HG02970 (cell line): Measurements from ENCODE around the gene RAD51B.

ENCODE experiments used
- ATAC-seq: cut with Tn5 transposase; IDR thresholded peaks from one replicate; pipeline ENCODE4 v1.9.1; 2021; ENCODE audit warnings: mild to moderate bottlenecking, moderate library complexity, moderate number of reproducible peaks; ENCODE audit not compliant: unreplicated experiment, low FRiP score

The RAD51B gene

DNA sequence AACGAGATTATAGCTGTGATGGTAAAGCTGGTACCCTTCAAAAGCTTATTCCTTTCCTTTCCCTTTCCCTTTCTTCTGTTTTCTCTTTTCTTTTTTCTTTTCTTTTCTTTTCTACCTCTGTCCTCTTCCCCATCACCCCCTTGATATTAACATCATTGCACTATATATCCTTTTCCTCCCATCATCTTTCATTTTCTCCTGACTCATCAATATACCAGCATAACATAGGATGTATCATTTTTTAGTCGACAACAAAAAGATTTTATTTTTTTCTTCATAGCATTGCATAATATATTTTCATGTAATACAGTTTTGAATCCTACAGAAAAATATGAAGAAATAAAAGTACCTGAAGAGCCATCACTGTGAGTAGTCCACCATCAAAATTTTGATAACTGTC lies 230.6 kb downstream of the RAD51B start:
- ATAC-seq = no peak

DNA sequence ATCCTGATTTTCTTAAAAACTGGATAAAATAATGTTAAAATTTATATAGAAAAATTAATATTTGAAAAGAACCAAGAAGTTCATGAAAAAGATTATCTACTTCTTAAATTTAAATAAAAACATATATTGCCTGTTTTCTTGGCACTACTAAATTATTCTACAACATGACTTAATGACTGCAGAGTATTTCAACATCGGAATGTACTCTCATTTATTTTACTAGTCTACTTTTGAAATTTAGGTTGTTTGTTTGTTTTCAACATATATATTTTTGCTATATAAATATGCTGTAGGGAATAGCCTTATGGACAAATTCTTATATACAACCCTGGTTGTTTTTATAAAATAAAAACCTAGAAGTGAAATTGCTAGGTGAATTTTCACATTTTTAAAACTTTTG lies 231.6 kb downstream of the RAD51B start:
- ATAC-seq = no peak

DNA sequence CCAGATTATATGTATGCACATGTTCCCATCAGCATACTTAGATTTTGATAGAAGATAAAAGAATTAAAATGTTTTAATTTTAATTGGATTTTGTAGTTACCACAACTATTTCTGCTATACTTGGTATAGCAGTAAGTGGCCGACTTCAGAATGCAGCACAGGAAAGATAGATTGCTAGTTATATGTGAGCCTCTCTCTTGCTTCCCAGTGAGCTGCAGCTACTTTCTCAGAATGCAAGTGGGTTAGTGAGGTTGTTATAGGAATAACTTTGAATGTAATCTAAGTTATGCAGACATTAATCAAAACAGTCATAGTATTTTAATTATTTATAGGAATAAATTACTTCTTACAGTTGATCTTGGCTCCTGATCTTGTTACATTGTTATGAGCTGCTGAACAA lies 240.6 kb downstream of the RAD51B start:
- no peak for ATAC-seq

DNA sequence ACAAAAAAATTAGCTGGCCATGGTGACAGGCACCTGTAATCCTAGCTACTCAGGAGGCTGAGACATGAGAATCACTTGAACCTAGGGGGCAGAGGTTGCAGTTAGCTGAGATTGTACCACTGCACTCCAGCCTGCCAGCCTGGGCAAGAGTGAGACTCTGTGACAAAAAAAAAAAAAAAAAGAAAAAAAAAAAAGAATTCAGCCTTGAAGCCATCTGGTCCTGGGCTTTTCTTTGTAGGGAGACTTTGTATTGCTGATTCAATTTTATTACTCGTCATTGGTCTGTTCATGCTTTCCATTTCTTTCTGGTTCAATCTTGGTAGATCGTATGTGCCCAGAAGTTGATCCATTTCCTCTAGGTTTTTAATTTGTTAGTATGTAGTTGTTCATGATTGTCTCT lies 243.1 kb downstream of the RAD51B start:
- ATAC-seq = no peak

DNA sequence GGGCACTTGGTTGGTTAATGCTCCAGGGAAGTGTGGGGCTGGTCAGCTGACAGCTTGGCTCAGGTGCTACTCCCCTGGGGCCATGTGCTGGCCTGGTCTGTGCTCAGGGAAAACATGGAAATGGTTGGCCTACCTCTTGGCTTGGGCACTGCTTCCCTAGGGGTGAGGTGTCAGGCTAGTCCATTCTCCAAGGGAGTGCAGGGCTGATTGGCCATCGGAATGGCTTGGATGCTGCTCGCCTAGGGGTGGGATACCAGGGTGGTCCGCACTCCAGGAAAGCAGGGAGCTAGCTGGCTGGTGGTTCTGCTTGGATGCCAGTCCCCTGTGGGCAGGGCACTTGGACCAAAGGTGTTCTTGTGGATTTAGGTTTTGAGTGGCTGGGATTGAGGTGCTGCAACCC lies 245.7 kb downstream of the RAD51B start:
- ATAC-seq = no peak

DNA sequence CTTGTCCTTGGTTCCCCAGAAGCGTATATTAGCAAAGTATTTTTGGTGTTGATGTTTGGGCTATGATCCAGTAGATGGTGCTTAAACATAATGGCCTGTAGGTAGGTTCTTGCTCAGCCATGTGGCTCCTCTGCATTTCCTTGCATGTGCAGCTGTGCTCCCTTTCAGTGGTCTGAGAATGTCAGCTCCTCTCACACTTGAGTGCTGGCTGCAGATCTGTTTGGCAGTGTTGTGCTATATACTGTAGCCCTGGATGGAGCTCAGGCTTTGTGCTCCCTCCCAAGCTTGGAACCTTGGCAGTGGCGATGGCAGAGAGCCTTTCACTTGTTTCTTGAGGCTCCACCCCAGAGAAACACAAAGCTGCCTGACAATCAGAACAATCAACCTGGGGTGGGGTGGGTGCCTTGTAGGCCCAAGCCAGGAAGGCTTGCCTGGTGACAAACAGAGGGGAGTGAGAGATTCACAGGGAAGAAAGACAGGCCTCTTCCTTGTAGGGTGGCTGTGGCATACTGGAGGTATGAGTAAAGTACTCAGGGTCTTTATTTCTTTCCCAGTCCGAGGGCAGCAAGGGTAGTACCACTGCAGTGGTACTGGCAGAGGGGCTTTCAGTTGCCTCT lies 255.3 kb downstream of the RAD51B start:
- ATAC-seq = no peak

DNA sequence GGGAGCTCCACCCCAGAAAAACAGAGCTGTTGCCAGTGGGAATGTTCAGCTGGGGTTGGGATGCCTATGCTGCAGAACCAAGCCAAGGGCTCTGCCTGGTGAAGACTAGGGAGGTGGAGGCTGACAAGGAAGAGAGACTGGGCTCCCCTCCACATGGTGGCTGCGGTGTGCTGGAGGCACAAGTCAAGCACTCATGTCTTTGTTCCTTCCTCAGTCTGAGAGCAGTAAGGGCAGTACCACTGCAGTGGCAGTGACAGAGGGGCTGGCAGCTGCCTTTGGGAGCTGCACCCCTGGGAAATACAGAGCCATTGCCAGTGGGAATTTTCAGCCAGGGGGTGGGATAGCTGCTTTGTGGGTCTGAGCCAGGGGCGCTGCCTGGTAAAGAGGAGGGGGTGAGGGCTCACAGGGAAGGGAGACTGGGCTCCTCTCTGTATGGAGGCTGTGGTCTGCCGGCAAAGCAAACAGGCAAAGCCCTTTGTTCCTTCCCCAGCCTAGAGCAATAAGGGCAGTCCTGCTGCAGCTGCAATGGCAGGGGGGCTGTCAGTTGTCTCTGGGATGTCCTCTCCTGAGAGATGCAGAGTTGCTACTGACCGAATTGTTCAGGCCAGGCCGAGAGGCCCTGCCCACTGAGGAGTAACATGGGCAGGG lies 255.9 kb downstream of the RAD51B start:
- ATAC-seq = no peak

DNA sequence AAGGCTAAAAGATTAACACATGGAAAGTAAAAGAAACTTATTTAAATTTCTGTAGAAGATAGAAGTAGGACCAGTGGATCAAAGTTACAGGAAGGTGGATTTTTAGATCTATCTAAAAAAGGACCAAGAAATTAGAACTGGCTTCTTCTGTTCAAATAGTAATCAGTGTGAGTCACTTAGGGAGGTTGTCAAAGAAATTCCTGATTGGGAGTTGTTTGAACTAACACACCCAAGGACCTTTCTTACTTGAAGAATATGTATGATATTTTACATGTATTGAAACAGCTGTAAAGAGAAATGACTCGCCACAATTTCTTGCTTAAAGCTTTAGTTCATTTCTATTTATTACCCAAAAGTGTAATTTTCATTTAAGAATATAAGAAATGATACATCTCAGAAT lies 256.9 kb downstream of the RAD51B start:
- no peak for ATAC-seq

DNA sequence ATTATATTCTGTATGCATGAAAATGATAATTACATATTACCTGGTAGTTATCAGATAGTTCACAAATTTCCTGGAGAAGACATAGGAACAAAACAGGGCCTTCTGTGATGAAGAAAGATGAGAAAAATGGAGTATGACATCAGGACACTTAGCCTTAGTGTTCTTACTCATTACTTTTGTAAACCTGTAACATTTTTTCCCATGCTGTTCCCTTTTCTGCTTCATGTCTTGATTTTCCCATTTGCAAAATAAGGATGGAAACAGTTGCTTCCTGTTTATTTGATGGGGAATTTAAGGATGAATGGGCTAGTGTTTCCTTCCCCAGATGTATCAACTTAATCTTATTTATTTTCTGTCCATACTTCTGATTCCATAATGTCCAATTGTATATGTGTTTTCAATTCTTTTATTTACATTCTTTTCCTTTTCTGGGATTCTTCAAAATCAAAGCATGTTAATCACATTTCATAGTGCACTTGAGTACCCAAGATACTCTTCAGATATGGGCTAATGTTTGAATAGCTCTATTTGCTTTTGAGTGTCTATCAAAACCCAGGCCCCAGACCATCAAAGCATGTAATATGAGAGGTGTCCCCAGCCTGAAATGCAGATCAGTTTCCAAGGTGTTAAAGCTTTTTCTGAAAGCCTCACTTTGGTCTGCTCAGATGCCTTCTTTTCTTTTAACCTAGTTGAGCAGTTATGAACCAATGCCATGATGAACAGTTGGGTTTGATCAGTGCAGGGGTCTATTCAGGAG lies 260.5 kb downstream of the RAD51B start:
- ATAC-seq = no peak

DNA sequence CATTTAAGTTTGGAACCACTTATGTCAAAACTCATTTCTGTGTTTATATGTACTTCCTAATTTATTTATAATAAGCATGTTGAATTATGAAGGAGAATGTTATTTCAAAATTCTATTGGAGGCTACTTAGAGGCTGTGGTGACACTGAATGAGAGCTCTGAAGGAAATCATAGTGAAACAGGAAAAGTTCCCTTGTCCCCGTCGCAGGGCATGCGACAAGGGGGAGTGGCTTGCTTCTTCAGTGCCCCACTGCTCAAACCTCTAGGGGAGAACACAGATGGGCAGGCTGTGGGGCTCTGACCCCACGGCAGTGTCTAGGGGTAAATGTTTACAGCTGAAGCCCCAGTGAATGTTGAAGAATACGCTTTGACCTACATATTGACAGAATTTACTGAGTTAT lies 261.9 kb downstream of the RAD51B start:
- no peak for ATAC-seq

DNA sequence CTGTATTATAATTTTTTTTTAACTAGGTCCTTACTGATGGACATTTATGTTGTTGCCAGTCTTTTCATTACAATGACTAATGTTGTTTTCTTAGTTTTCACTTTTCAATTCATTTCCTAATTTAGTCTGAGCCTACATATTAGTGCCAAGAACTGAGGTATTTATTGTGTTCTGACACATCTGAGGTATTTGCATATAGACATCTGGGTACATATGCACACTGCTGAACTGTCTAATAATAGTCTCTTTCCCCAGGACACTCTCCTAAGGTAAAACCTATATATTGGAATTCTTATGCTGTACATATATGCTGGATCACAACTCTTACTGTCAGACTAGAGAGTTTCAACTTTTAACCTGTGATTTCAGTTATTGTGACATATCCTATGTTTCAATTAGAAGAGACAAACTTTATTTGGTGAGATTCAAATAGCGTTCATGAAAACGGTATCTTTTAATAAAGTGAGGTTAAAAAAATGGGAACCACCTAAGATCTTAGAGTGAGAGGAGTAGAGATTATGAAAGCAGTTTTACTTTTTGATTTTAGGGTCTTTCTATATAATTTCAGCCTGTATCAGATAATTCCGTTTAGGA lies 263.2 kb downstream of the RAD51B start:
- no peak for ATAC-seq

DNA sequence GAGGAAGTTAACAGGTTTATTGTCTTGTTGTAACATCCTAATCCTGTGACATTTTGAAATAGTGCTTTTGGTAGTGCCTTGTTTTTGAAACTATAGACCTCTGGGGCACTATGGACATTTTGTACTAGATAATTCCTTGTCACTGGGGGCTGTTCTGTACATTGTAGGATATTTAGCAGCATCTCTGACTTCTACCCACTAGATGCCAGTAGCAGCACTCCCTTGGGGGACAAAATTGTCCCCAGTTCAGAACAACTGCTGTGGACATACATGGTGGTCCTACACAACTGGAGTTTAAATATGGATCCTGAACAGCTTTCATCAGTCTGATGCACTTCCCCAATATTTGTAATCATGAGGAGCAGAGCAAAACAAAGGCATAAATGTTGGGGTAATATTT lies 264.7 kb downstream of the RAD51B start:
- no peak for ATAC-seq

DNA sequence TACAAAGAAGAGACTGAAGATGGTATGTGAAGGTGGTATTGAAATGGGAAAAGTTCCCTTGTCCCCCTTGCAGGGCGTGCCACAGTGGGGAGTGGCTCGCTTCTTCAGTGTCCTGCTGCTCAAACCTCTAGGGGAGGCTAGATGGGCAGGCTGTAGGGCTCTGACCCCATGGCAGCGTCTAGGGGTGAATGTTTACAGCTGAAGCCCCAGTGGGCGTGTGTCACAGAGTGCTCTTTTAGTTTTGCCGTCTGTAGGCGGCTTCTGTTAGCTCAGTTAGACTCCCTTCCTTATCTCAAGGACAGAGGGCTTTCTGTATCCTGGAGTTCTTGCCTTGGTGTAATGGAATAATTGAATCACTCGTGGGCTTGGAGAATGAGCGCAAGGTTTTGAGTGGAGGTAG lies 266.2 kb downstream of the RAD51B start:
- ATAC-seq = no peak

DNA sequence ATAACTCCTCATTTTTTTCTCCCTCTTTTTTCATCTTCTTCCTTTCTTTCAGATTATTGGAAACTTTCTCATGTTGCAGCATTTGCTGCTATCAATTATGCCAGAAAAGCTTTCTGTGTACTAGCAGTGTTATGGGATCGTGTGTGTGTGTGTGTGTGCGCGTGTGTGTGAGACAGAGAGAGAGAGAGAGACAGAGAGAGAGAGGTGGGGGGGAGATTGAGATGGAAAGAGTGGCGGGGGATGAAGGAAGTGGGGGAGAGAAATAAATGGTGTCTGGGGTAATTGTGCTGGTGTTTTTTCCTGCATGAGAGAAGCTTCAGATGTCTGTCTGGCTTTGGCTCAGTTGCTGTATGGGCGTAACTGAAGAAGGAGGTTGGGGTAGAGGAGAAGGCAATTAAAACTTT lies 268.9 kb downstream of the RAD51B start:
- ATAC-seq = no peak

DNA sequence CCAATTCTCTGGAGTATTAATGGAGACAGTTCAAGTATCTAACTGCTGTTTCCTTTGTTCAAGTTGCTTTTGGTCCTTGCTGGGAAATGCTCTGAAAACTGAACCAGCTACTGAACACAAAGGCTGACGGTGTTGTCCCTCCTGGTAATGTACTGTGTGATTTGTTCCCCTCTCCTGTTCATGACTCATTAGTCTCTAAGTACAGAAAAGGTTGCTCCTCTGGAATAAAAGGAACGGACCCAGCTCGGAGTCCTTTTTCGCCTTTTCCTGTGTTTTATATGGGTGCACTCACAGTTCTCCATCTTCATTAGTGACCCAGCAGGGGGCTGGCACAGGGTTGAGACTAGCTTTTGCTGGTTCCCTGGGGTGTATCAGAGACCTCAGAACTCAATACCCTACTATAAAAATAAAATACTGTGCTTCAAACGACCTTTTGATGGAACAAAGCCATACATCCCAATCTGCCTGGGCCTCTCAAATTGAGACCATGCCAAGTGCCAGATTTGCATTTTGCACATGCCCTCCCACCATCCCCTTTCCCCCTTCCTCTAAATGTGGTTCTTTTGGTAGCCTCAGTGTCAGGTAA lies 269.7 kb downstream of the RAD51B start:
- ATAC-seq = no peak

DNA sequence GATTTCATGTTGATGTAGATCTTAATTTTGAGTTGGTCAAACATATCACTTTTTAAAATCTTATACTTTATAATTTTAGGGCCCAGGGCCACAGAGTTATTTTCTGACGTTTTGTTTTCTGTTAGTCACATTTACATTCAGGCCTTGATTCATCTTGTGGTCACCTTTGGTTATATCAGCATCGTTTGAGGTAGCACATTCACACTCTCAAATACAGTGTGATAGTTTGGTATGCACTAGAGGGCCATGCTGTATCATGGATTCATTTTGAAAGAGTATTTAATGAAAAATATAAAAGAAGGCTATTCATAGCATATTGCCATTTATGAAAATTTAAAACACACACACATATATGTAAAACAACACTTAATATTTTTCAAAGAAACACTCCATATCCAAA lies 274.6 kb downstream of the RAD51B start:
- no peak for ATAC-seq

DNA sequence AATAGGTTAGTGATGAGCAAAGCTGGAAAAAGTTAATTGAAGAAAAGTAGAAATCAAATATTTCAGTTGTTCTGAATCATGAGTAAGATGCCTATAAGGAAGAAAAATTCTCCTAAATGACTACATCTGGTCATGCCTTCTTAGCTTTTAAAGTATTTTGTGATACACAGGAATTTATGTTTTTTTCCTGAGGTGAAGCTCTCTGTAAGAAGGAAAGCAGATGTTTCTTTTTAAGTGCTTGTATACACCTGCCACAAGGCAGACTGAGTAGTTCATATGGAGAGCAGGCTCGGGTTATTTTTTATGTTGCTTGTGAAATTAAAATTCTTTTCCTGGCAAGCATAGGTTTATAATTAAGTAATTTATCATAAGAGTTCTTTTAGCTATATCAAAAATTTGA lies 275.2 kb downstream of the RAD51B start:
- ATAC-seq = no peak

DNA sequence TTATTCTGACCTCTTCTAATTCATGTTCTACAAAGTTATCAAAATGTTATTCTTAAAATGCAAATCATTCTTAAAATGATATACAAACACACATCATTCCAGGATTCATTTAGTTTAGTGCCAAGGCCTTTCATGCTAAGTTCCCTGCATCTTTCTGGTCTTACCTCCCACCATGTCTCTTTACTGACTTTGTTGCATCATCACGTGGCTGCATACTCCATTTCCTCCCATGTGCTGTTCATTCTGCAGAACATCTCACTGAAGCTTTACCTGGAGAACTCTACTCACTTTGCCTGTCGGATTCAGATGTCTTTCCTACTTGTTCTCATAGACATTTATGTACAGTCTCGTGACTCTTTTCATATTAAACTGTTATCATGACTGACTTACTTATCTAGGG lies 278.1 kb downstream of the RAD51B start:
- no peak for ATAC-seq

DNA sequence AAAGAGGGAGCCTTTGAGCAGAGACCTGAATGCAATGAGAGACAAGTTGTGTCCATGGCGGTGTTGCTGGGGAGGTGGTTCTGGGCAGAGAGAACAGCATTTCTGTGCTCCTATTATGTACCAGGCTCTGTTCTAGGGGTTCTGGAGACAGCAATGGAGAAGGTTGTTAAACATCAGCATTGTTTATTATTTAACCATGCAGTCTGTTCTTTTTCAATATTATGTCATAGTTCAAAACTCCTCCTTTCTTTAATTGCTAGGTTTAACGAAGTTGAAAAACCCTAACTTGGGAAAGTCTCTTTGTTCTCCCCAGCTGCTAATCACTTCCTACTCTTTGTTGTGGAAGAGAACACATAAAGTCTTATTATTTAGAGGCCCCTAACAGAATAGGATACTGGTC lies 279.3 kb downstream of the RAD51B start:
- no peak for ATAC-seq

DNA sequence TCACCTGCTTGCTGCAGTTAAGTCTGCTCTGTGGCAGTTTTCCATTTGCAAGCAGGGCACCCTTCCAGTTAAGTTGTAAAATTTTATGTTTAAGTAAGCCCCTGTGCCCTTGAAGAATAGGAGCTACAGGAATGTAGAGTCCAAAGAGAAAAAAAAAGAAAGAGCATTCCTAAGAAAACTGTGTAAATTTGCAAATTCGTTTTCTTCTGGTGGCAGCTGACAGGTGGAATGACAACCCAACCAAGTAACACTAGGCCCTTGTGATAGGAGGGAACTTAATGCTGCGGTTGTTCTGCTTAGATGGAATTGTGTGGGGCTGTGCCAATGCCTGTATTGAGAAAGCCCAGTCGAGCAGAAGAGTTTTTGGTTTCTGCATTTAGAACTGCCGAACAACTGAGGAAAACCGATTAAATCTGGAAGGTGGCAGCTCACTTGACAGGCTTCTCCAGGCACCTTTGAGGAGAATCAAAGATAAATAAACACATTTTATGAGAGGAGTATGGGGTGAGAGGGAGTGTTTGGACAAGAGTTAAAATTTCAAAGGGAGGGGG lies 280.0 kb downstream of the RAD51B start:
- ATAC-seq = no peak
